Naive thymus-derived CD4-positive, alpha-beta T cell (primary cell): ENCODE measurements around the gene RARRES1. TPM values are rescaled to one million over a fixed set of nuclear protein-coding genes. Genes with fewer than 3 reads are reported as not detected.

ENCODE experiments used
- polyA plus RNA-seq, 2 donors: library from polyadenylated mRNA; unstranded; fragments of 300-500 nt; fragmentation: Illumina TruSeq; gene quantifications; one replicate each; pipeline ENCODE4 v1.2.3, GENCODE V29; 2021
- total RNA-seq, 6 experiments: library from RNA in 5 of 6; stranded (reverse) in 5 of 6; gene quantifications; 1 replicate in 5 of 6; 2 replicates in 1 of 6; pipeline ENCODE4 v1.2.3 and lab custom pipeline; 2021 to 2026

RARRES1 gene
- total and polyA plus RNA-seq, 7 experiments from 2014 or later: not detected

Other genes with a start within 250 kb of the RARRES1 start
- 1 to 10 TPM in 2 of 5 experiments, under 1 TPM in 2, not detected in 1; 0.56 to 3.6 (median 0.84) TPM for gene MLF1, start 161.3 kb downstream of the RARRES1 start, total RNA-seq
- under 1 TPM in 1 of 2 donors, not detected in 1; 0.85 TPM for gene MLF1, start 161.3 kb downstream of the RARRES1 start, polyA plus RNA-seq
- gene GFM1, start 87.9 kb downstream of the RARRES1 start, total RNA-seq: 10 to 100 TPM; 36.4 to 43.4 (median 41.8) TPM
- 10 to 100 TPM; 32.9 to 41.1 TPM for gene GFM1, start 87.9 kb downstream of the RARRES1 start, polyA plus RNA-seq
- 10 to 100 TPM in 1 of 5 experiments, 1 to 10 TPM in 4; 2.1 to 10.9 (median 6.0) TPM for gene LXN, start 59.8 kb downstream of the RARRES1 start, total RNA-seq
- gene LXN, start 59.8 kb downstream of the RARRES1 start, polyA plus RNA-seq: 10 to 100 TPM; 15.9 to 18.8 TPM
- 10 to 100 TPM; 24.6 to 66.0 (median 31.1) TPM for gene MFSD1, start 69.6 kb upstream of the RARRES1 start, total RNA-seq
- gene MFSD1, start 69.6 kb upstream of the RARRES1 start, polyA plus RNA-seq: 10 to 100 TPM; 52.9 to 54.6 TPM